RPMI8226 (cell line): ENCODE data around the gene PSMD2.
"Not testable (repeated sequence)": the region's sequence is repeated elsewhere in the genome, so short reads cannot be mapped to it uniquely, and the experiment has no call there.

Source experiments
- DNase-seq: peaks from one replicate; pipeline ENCODE4 v3.0.0-alpha.2; 2015

The PSMD2 gene

GRCh38 chr3:184298759-184299487 lies at the start of gene PSMD2:
PSMD2 (plus strand) TSS chr3:184299241; CDS start chr3:184299267, 26 bp downstream.
- DNase-seq = peak; percentile 98

- peak; percentile 99 for DNase-seq
Observed at GRCh38 chr3:184249412-184250166, 49.5 kb upstream of the PSMD2 start, which contains the start of gene EEF1AKMT4. EEF1AKMT4 (plus strand) TSS chr3:184249672; CDS start chr3:184249695, 23 bp downstream.

GRCh38 chr3:184250167-184250828 lies 48.7 kb upstream of the PSMD2 start:
- peak; percentile 97 for DNase-seq

- DNase-seq = no peak
Observed at GRCh38 chr3:184255291-184256039, 43.6 kb upstream of the PSMD2 start.

- no peak for DNase-seq
Observed at GRCh38 chr3:184257083-184257915, 41.7 kb upstream of the PSMD2 start.

GRCh38 chr3:184258926-184259325 lies 40.1 kb upstream of the PSMD2 start:
- no peak for DNase-seq

GRCh38 chr3:184259396-184259877 lies 39.6 kb upstream of the PSMD2 start:
- no peak for DNase-seq

GRCh38 chr3:184259878-184260723 lies 38.9 kb upstream of the PSMD2 start:
- DNase-seq = peak; percentile 61

GRCh38 chr3:184260724-184261269 lies 38.2 kb upstream of the PSMD2 start:
- DNase-seq = no peak

- peak; percentile 65 for DNase-seq
Observed at GRCh38 chr3:184261270-184261853, 37.7 kb upstream of the PSMD2 start, which contains the start of gene CAMK2N2. CAMK2N2 (minus strand) TSS chr3:184261553; CDS start chr3:184261285, 268 bp downstream.

GRCh38 chr3:184261854-184262763 lies 36.9 kb upstream of the PSMD2 start:
- peak; percentile 48 for DNase-seq

GRCh38 chr3:184262764-184263179 lies 36.3 kb upstream of the PSMD2 start:
- DNase-seq = no peak

GRCh38 chr3:184267249-184267648 lies 31.8 kb upstream of the PSMD2 start:
- DNase-seq = not testable (repeated sequence)

GRCh38 chr3:184272269-184272668 lies 26.8 kb upstream of the PSMD2 start:
- DNase-seq = no peak

- no peak for DNase-seq
Observed at GRCh38 chr3:184275381-184275701, 23.7 kb upstream of the PSMD2 start.

GRCh38 chr3:184275961-184276910 lies 22.8 kb upstream of the PSMD2 start, which contains the start of gene ECE2:
ECE2 (plus strand) TSS chr3:184276022; CDS start chr3:184276154, 132 bp downstream.
- DNase-seq = no peak

GRCh38 chr3:184277366-184277765 lies 21.7 kb upstream of the PSMD2 start:
- DNase-seq = no peak
